CD14-positive monocyte (primary cell): ENCODE data around the gene EDA. TPM values are rescaled to one million over a fixed set of nuclear protein-coding genes. Genes with fewer than 3 reads are reported as not detected.

ENCODE experiments used
- DNase-seq, 3 donors: peaks; one replicate each; pipeline ENCODE4 v3.0.0-alpha.2; 2011 to 2022
- H2AFZ ChIP-seq: 2 replicates; pipeline ENCODE4 v1.6.0; 2012; ENCODE audit warnings: mild to moderate bottlenecking, low read depth, low read length, inconsistent platforms; ENCODE audit not compliant: insufficient read depth, poor library complexity, severe bottlenecking
- H3K27ac ChIP-seq, 2 donors: 1 replicate in 1 of 2; 2 replicates in 1 of 2; pipeline ENCODE4 v1.5.1; 2012 to 2013; ENCODE audit warnings: low read length in 2 of 2, control low read depth in 1 of 2, inconsistent platforms in 1 of 2, low read depth in 1 of 2, mild to moderate bottlenecking in 1 of 2
- H3K27me3 ChIP-seq, 2 donors: one replicate each; pipeline versions ENCODE4 v1.6.0 to v1.6.1; 2011 to 2013; ENCODE audit warnings: low read length in 2 of 2; ENCODE audit not compliant: control insufficient read depth in 2 of 2, insufficient read depth in 2 of 2
- H3K36me3 ChIP-seq, 2 donors: replicated peaks in 1 of 2; 1 replicate in 1 of 2; 2 replicates in 1 of 2; pipeline versions ENCODE4 v1.5.1 to v1.6.1; 2012 to 2013; ENCODE audit warnings: low read length in 2 of 2, control low read depth in 1 of 2, inconsistent platforms in 1 of 2, mild to moderate bottlenecking in 1 of 2; ENCODE audit not compliant: insufficient read depth in 2 of 2, control insufficient read depth in 1 of 2
- H3K4me1 ChIP-seq, 2 donors: 1 replicate in 1 of 2; 2 replicates in 1 of 2; pipeline versions ENCODE4 v1.5.1 to v1.6.1; 2012 to 2013; ENCODE audit warnings: low read length in 2 of 2, control low read depth in 1 of 2, inconsistent platforms in 1 of 2, mild to moderate bottlenecking in 1 of 2, moderate library complexity in 1 of 2; ENCODE audit not compliant: insufficient read depth in 2 of 2, control insufficient read depth in 1 of 2
- H3K4me2 ChIP-seq: replicated peaks from 2 replicates; pipeline ENCODE3; 2012; ENCODE audit warnings: low read length, moderate library complexity, mild to moderate bottlenecking; ENCODE audit not compliant: poor library complexity, severe bottlenecking; ENCODE audit errors: extremely low read depth
- H3K4me3 ChIP-seq, 3 experiments: fragments of 200-600 bp in 1 of 3; sonication (generic) in 1 of 3; replicated peaks in 1 of 3; 1 replicate in 2 of 3; 2 replicates in 1 of 3; pipeline ENCODE4 v1.5.1; 2011 to 2013; ENCODE audit warnings: low read length in 3 of 3, mild to moderate bottlenecking in 3 of 3, control low read depth in 2 of 3, low read depth in 2 of 3, inconsistent platforms in 1 of 3, moderate library complexity in 1 of 3
- H3K79me2 ChIP-seq: 2 replicates; pipeline ENCODE4 v1.6.0; 2012; ENCODE audit warnings: mild to moderate bottlenecking, control low read depth, inconsistent platforms, low read length, moderate library complexity; ENCODE audit not compliant: insufficient read depth
- H3K9ac ChIP-seq: 2 replicates; pipeline ENCODE4 v1.6.0; 2017; ENCODE audit warnings: low read length, mild to moderate bottlenecking; ENCODE audit not compliant: insufficient read depth, poor library complexity, severe bottlenecking
- H3K9me3 ChIP-seq, 2 donors: replicated peaks in 1 of 2; 1 replicate in 1 of 2; 2 replicates in 1 of 2; pipeline versions ENCODE4 v1.5.1 to v1.6.1; 2012 to 2013; ENCODE audit warnings: low read length in 2 of 2, control low read depth in 1 of 2; ENCODE audit not compliant: control insufficient read depth in 1 of 2, insufficient read depth in 1 of 2
- H4K20me1 ChIP-seq: 2 replicates; pipeline ENCODE4 v1.6.0; 2012; ENCODE audit warnings: mild to moderate bottlenecking, low read length, control low read depth, moderate library complexity; ENCODE audit not compliant: insufficient read depth
- H3K27ac Mint-ChIP-seq, 7 donors: one replicate each; pipeline ENCODE4 v1.8.0; 2020; ENCODE audit warnings: mild to moderate bottlenecking in 7 of 7, mixed read lengths in 7 of 7, moderate library complexity in 6 of 7, inconsistent platforms in 2 of 7
- H3K27me3 Mint-ChIP-seq, 3 donors: one replicate each; pipeline ENCODE4 v1.8.0; 2021 to 2022; ENCODE audit warnings: low read depth in 3 of 3, mild to moderate bottlenecking in 3 of 3, mixed read lengths in 3 of 3, moderate library complexity in 3 of 3, inconsistent platforms in 1 of 3
- H3K36me3 Mint-ChIP-seq, 2 donors: one replicate each; pipeline ENCODE4 v1.8.0; 2020; ENCODE audit warnings: mixed read lengths in 2 of 2, inconsistent platforms in 1 of 2, mild to moderate bottlenecking in 1 of 2
- H3K4me1 Mint-ChIP-seq: one replicate; pipeline ENCODE4 v1.8.0; 2020; ENCODE audit warnings: mild to moderate bottlenecking, mixed read lengths
- H3K4me3 Mint-ChIP-seq, 2 donors: one replicate each; pipeline ENCODE4 v1.8.0; 2020; ENCODE audit warnings: mild to moderate bottlenecking in 2 of 2, mixed read lengths in 2 of 2, moderate library complexity in 1 of 2
- H3K9me3 Mint-ChIP-seq, 7 donors: one replicate each; pipeline ENCODE4 v1.8.0; 2020 to 2022; ENCODE audit warnings: mixed read lengths in 7 of 7, mild to moderate bottlenecking in 6 of 7, moderate library complexity in 6 of 7, inconsistent platforms in 2 of 7
- CTCF ChIP-seq: fragments of 200-600 bp; IDR thresholded peaks from one replicate; pipeline ENCODE4 v1.8.0; 2022; ENCODE audit warnings: antibody characterized with exemption, mild to moderate bottlenecking
- WGBS: methylation state at CpG from one replicate; pipeline ENCODE4 v1.1.5; 2013; ENCODE audit warnings: missing lambda C conversion rate; ENCODE audit not compliant: insufficient coverage; 5-methylcytosine and 5-hydroxymethylcytosine counted together
- intact Hi-C, 2 donors: fragments of 100-400 bp; cut with micrococcal nuclease; formaldehyde crosslinking; loops; one replicate each; pipeline versions ENCODE4 v1.15.0 to v1.15.1; 2023
- polyA plus RNA-seq, 3 donors: library from polyadenylated mRNA; depleted of rRNA in 1 of 3; unstranded in 2 of 3; stranded (reverse) in 1 of 3; fragments of 300-500 nt in 2 of 3; fragments of >200 nt in 1 of 3; fragmentation: Illumina TruSeq in 2 of 3; gene quantifications; 1 replicate in 2 of 3; 2 replicates in 1 of 3; pipeline ENCODE4 v1.2.3, GENCODE V29; 2012 to 2021

EDA gene
- polyA plus RNA-seq, 3 donors: 0.11 to 0.31 TPM; not detected in 1

DNA sequence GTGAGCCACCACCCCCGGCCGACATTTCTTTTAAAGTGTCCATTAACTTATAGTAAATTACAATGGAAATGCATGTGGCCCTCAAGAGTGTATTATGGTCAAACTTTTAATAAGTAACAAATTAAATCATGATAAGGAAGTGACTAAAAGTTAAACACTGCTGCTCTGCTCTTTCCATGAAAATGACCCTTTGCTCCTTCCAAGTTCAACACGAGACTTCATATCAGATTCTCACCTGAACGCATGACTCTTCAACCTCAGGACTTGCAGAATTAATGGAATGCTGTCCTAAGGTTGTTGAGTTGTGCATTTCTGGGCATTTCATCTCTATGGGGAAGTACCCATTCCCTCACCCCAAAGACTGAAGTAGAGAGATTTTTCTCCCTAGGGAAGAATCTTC lies 406.7 kb downstream of the EDA start:
- Histone ChIP-seq H2AFZ (no peak overlapping the region), H3K9ac (no peak overlapping the region), H3K4me2 (no peak overlapping the region), H3K4me3 (no peak overlapping the region), H3K79me2 (no peaks in the 10 kb centered on the region), H3K9me3 (no peaks in the 10 kb centered on the region), H3K4me1 (no peaks in the 10 kb centered on the region), H3K36me3 (no peaks in the 10 kb centered on the region), H3K27ac (no peak overlapping the region), H3K27me3 (peaks cover 0 to 2% of the 10 kb centered on the region in 2 donors), H4K20me1 (no peaks in the 10 kb centered on the region)
- Mint-ChIP-seq H3K4me3 (no peak overlapping the region), H3K9me3 (peaks cover 0 to 3% (median under 1%) of the 10 kb centered on the region in 7 donors), H3K27ac (no peak overlapping the region), H3K36me3 (no peaks in the 10 kb centered on the region), H3K27me3 (peaks cover 0 to 13% (median 0%) of the 10 kb centered on the region in 3 donors), H3K4me1 (no peaks in the 10 kb centered on the region)
- WGBS: no CpG with 5 or more reads among the region's 4 CpGs
- no peak for DNase-seq
- intact Hi-C loops: no loop called here
- TF ChIP-seq CTCF: no peak

DNA sequence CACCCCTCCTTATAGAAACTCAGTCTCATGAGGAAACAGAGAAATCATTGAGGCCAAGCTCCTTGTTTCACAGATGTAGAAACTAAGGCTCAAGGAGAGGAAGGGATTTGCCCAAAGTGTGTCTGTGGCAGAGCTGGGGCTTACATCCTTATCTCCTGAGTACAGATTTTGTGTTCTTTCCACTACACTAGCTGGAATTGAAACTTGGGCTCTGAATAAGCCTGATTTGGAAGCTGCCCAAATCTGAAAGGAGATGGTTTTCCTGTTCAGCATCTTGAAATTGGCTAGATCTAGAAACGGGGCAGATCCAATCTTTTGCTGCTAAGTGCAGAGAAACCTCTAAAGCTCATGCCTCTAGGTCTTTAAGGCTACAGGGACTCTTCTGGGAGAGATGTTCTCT lies 409.6 kb downstream of the EDA start:
- H3K79me2 ChIP-seq: no peaks in the 10 kb centered on the region
- Mint-ChIP-seq H3K36me3 (no peaks in the 10 kb centered on the region), H3K9me3 (no peaks in the 10 kb centered on the region), H3K4me3 (no peak overlapping the region), H3K4me1 (no peaks in the 10 kb centered on the region), H3K27me3 (peaks cover 0 to 17% (median 1%) of the 10 kb centered on the region in 3 donors), H3K27ac (no peak overlapping the region)
- no peak for DNase-seq
- no CpG with 5 or more reads among the region's 1 CpG for WGBS
- H4K20me1 ChIP-seq: no peaks in the 10 kb centered on the region
- no peak overlapping the region for H3K9ac ChIP-seq
- H3K4me1 ChIP-seq: no peaks in the 10 kb centered on the region
- no peak overlapping the region for H3K4me2 ChIP-seq
- no peak overlapping the region for H3K4me3 ChIP-seq
- H3K27me3 ChIP-seq: peaks cover 0 to 2% of the 10 kb centered on the region in 2 donors
- H3K9me3 ChIP-seq: no peaks in the 10 kb centered on the region
- no peaks in the 10 kb centered on the region for H3K36me3 ChIP-seq
- no peak overlapping the region for H3K27ac ChIP-seq
- no peak for TF ChIP-seq CTCF
- intact Hi-C loops: no loop called here
- no peak overlapping the region for H2AFZ ChIP-seq
